Myometrial cell (primary cell): ENCODE results near the gene PAX8. TPM values are rescaled to one million over a fixed set of nuclear protein-coding genes. Genes with fewer than 3 reads are reported as not detected.

Source experiments
- total RNA-seq: library from RNA; depleted of rRNA; stranded (reverse); fragments of >200 nt; gene quantifications from 2 replicates; pipeline ENCODE4 v1.2.3, GENCODE V29; 2015

PAX8 gene
- 0.18 and 0.86 TPM in 2 replicates for total RNA-seq

GRCh38 chr2:113278742-113279139 lies at the start of gene PAX8:
TSS of gene PAX8 (minus strand) at chr2:113278921. CDS start at chr2:113278394, 527 bp downstream.

GRCh38 chr2:113173542-113174375 lies 105.0 kb downstream of the PAX8 start, which contains the start of gene PSD4:
TSS of gene PSD4 (plus strand) at chr2:113173971. CDS start at chr2:113182457, 8,486 bp downstream.

Other genes starting within 250 kb of the PAX8 start
- not detected in 2 replicates for gene IL36B, start 226.1 kb downstream of the PAX8 start, total RNA-seq
- not detected in 2 replicates for gene IL36RN, start 219.7 kb downstream of the PAX8 start, total RNA-seq
- not detected in 2 replicates for gene IL1F10, start 211.0 kb downstream of the PAX8 start, total RNA-seq
- gene IL1RN, start 151.3 kb downstream of the PAX8 start, total RNA-seq, result not detected in 2 replicates
- 3.2 and 4.6 TPM in 2 replicates for gene PSD4, start 105.0 kb downstream of the PAX8 start, total RNA-seq
- gene ZNG1B, start 158.8 kb upstream of the PAX8 start, total RNA-seq, result 6.6 and 12.9 TPM in 2 replicates
- gene FOXD4L1, start 219.7 kb upstream of the PAX8 start, total RNA-seq, result not detected in 2 replicates